Dermis blood vessel endothelial cell (primary cell): ENCODE measurements around the gene NDOR1. TPM values are rescaled to one million over a fixed set of nuclear protein-coding genes. Genes with fewer than 3 reads are reported as not detected.

Source experiments
- DNase-seq: peaks from one replicate; pipeline ENCODE4 v3.0.0; 2010
- total RNA-seq: library from RNA; depleted of rRNA; stranded (reverse); fragments of >200 nt; gene quantifications from 2 replicates; pipeline ENCODE4 v1.2.3, GENCODE V29; 2014

The NDOR1 gene
- total RNA-seq, 1 donor from 2014 or later, result 3.4 TPM

DNA sequence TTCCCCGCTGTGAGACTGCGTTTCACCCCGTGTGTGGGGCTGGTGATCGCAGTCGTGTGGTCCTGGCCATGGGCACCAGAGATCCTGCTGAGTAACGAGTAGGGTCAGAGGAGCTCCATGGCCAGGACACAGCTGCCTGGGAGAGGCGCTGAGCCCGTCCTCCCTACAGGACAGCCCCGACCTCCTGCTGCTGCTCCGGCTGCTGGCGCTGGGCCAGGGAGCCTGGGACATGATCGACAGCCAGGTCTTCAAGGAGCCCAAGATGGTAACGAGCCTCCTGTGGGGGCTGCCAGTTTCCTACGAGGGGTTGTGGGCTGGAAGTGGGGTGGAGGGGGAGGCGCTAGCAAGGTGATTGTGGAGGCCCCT lies 60.6 kb downstream of the NDOR1 start:
- no peak for DNase-seq

Other genes starting within 250 kb of the NDOR1 start
- gene PTGDS, start 228.2 kb upstream of the NDOR1 start, total RNA-seq, result 0.17 and 0.60 TPM in 2 replicates
- not detected in 2 replicates for gene LCNL1, start 222.7 kb upstream of the NDOR1 start, total RNA-seq
- 13.5 and 17.9 TPM in 2 replicates for gene PAXX, start 213.3 kb upstream of the NDOR1 start, total RNA-seq
- 0.09 TPM in 1 of 2 replicates, not detected in the other for gene CLIC3, start 209.1 kb upstream of the NDOR1 start, total RNA-seq
- gene ABCA2, start 177.5 kb upstream of the NDOR1 start, total RNA-seq, result 8.5 and 13.3 TPM in 2 replicates
- gene FUT7, start 173.6 kb upstream of the NDOR1 start, total RNA-seq, result not detected in 2 replicates
- gene NPDC1, start 159.5 kb upstream of the NDOR1 start, total RNA-seq, result 39.7 and 46.8 TPM in 2 replicates
- not detected in 2 replicates for gene ENTPD2, start 151.6 kb upstream of the NDOR1 start, total RNA-seq
- gene SAPCD2, start 135.1 kb upstream of the NDOR1 start, total RNA-seq, result 6.0 and 36.3 TPM in 2 replicates
- 27.0 and 27.2 TPM in 2 replicates for gene UAP1L1, start 128.2 kb upstream of the NDOR1 start, total RNA-seq
- gene MAN1B1, start 118.7 kb upstream of the NDOR1 start, total RNA-seq, result 73.1 and 76.6 TPM in 2 replicates
- gene DPP7, start 91.0 kb upstream of the NDOR1 start, total RNA-seq, result 81.5 and 98.5 TPM in 2 replicates
- 0.05 and 0.17 TPM in 2 replicates for gene GRIN1, start 66.5 kb upstream of the NDOR1 start, total RNA-seq
- gene LRRC26, start 35.6 kb upstream of the NDOR1 start, total RNA-seq, result not detected in 2 replicates
- not detected in 2 replicates for gene TMEM210, start 33.6 kb upstream of the NDOR1 start, total RNA-seq
- 23.1 and 33.6 TPM in 2 replicates for gene ANAPC2, start 17.1 kb upstream of the NDOR1 start, total RNA-seq
- 112 and 128 TPM in 2 replicates for gene SSNA1, start 17.0 kb upstream of the NDOR1 start, total RNA-seq
- gene TPRN, start 5.0 kb upstream of the NDOR1 start, total RNA-seq, result 4.6 and 6.6 TPM in 2 replicates
- gene TMEM203, start 52 bp upstream of the NDOR1 start, total RNA-seq, result 31.1 TPM in 2 replicates
- 0.14 TPM in 1 of 2 replicates, not detected in the other for gene RNF208, start 16.5 kb downstream of the NDOR1 start, total RNA-seq
- 0.17 and 0.37 TPM in 2 replicates for gene CYSRT1, start 19.5 kb downstream of the NDOR1 start, total RNA-seq
- not detected in 2 replicates for gene RNF224, start 21.8 kb downstream of the NDOR1 start, total RNA-seq
- not detected in 2 replicates for gene SLC34A3, start 25.2 kb downstream of the NDOR1 start, total RNA-seq
- gene TUBB4B, start 35.6 kb downstream of the NDOR1 start, total RNA-seq, result 128 and 305 TPM in 2 replicates
- 0.34 TPM in 1 of 2 replicates, not detected in the other for gene STPG3, start 45.6 kb downstream of the NDOR1 start, total RNA-seq
- 55.3 and 83.7 TPM in 2 replicates for gene NELFB, start 49.6 kb downstream of the NDOR1 start, total RNA-seq
- 29.8 and 46.0 TPM in 2 replicates for gene TOR4A, start 72.0 kb downstream of the NDOR1 start, total RNA-seq
- gene NRARP, start 96.6 kb downstream of the NDOR1 start, total RNA-seq, result 64.3 and 82.2 TPM in 2 replicates
- 32.9 and 43.1 TPM in 2 replicates for gene EXD3, start 217.5 kb downstream of the NDOR1 start, total RNA-seq
- gene NOXA1, start 217.7 kb downstream of the NDOR1 start, total RNA-seq, result 1.5 and 2.6 TPM in 2 replicates
- 0.23 and 0.34 TPM in 2 replicates for gene ENTPD8, start 235.7 kb downstream of the NDOR1 start, total RNA-seq